Panc1 (cell line): ENCODE data around the gene DEPDC1.

Experiments used
- CTCF ChIP-seq: fragments of 450-650 bp; IDR thresholded peaks from 2 replicates; pipeline ENCODE4 v1.5.1; 2017; ENCODE audit warnings: mild to moderate bottlenecking
- POLR2AphosphoS5 ChIP-seq: IDR thresholded peaks from 2 replicates; pipeline ENCODE4 v1.6.1; 2012; ENCODE audit warnings: mild to moderate bottlenecking, low read depth, low read length, moderate library complexity
- REST ChIP-seq, 2 experiments: IDR thresholded peaks; 2 replicates each; pipeline ENCODE4 v1.6.1; 2011 to 2012; ENCODE audit warnings: low read depth in 2 of 2, control low read depth in 1 of 2, low read length in 1 of 2, mild to moderate bottlenecking in 1 of 2, moderate library complexity in 1 of 2; ENCODE audit not compliant: insufficient read depth in 1 of 2

GRCh38 chr1:68445709-68446108 is 51.2 kb downstream of the DEPDC1 start:
- no peak for TF ChIP-seq CTCF
- no peak for TF ChIP-seq POLR2AphosphoS5
- no peak for TF ChIP-seq REST (IDR thresholded peaks at IDR 0.05; ENCODE audit: insufficient read depth in 1 of 2, low read depth in 2 of 2, low read length in 1 of 2)
